GM21526 (cell line): ENCODE data around the gene BCL7C.
"Not testable (repeated sequence)": the region's sequence is repeated elsewhere in the genome, so short reads cannot be mapped to it uniquely, and the experiment has no call there.

Experiments used
- ATAC-seq: cut with Tn5 transposase; IDR thresholded peaks from one replicate; pipeline ENCODE4 v1.9.1; 2021; ENCODE audit warnings: moderate library complexity; ENCODE audit not compliant: unreplicated experiment, low FRiP score

BCL7C gene

GRCh38 chr16:30874244-30874820, 19.5 kb downstream of the BCL7C start:
- ATAC-seq: no peak

GRCh38 chr16:30870904-30871303, 23.0 kb downstream of the BCL7C start:
- no peak for ATAC-seq

GRCh38 chr16:30867747-30868146, 26.1 kb downstream of the BCL7C start:
- no peak for ATAC-seq

- no peak for ATAC-seq
These were observed 27.8 kb downstream of the BCL7C start for GRCh38 chr16:30866031-30866430.

GRCh38 chr16:30863178-30863577, 30.7 kb downstream of the BCL7C start:
- ATAC-seq: not testable (repeated sequence)

GRCh38 chr16:30860729-30861128, 33.1 kb downstream of the BCL7C start:
- not testable (repeated sequence) for ATAC-seq

- no peak for ATAC-seq
These were observed 35.0 kb downstream of the BCL7C start for GRCh38 chr16:30858829-30859423.

GRCh38 chr16:30858111-30858495, 35.8 kb downstream of the BCL7C start:
- no peak for ATAC-seq

GRCh38 chr16:30853758-30854157, 40.1 kb downstream of the BCL7C start:
- no peak for ATAC-seq

GRCh38 chr16:30850246-30850645, 43.6 kb downstream of the BCL7C start:
- ATAC-seq: no peak

GRCh38 chr16:30846649-30847402, 47.1 kb downstream of the BCL7C start:
- ATAC-seq: no peak

GRCh38 chr16:30844671-30845449, 49.0 kb downstream of the BCL7C start:
- ATAC-seq: no peak

- ATAC-seq: no peak
These were observed 49.6 kb downstream of the BCL7C start for GRCh38 chr16:30844346-30844670.

- ATAC-seq: no peak
These were observed 50.4 kb downstream of the BCL7C start for GRCh38 chr16:30843501-30843900.

- no peak for ATAC-seq
These were observed 50.9 kb downstream of the BCL7C start for GRCh38 chr16:30842971-30843370.

GRCh38 chr16:30841332-30841731, 52.5 kb downstream of the BCL7C start:
- no peak for ATAC-seq

- ATAC-seq: no peak
These were observed 53.3 kb downstream of the BCL7C start for GRCh38 chr16:30840611-30841010.

- ATAC-seq: no peak
These were observed 54.2 kb downstream of the BCL7C start for GRCh38 chr16:30839523-30840227.

- ATAC-seq: no peak
These were observed 54.9 kb downstream of the BCL7C start for GRCh38 chr16:30838876-30839471.

- no peak for ATAC-seq
These were observed 56.0 kb downstream of the BCL7C start for GRCh38 chr16:30837904-30838303.
